Upper lobe of left lung (tissue), 6 donors: ENCODE measurements around the gene FAM53B. TPM values are rescaled to one million over a fixed set of nuclear protein-coding genes. Genes with fewer than 3 reads are reported as not detected.
A peak's percentile ranks its signal among the peaks of the same experiment; 100 is the strongest.

Source experiments
- ATAC-seq, 2 donors: fragments of 200-7000 bp; cut with Tn5 transposase; one replicate each; pipeline ENCODE4 v1.9.1; 2022; ENCODE audit warnings: mild to moderate bottlenecking in 2 of 2, moderate library complexity in 2 of 2; ENCODE audit not compliant: low FRiP score in 2 of 2
- DNase-seq, 2 donors: peaks; one replicate each; pipeline ENCODE4 v3.0.0-alpha.2; 2019 to 2020
- H3K27ac ChIP-seq, 4 donors: fragments of 200-600 bp; sonication (generic); one replicate each; pipeline ENCODE4 v1.5.1; 2016 to 2019
- H3K27me3 ChIP-seq, 4 donors: fragments of 200-600 bp; sonication (generic); one replicate each; pipeline ENCODE4 v1.5.1; 2017 to 2019
- H3K36me3 ChIP-seq, 4 donors: fragments of 200-600 bp; sonication (generic); one replicate each; pipeline ENCODE4 v1.5.1; 2016 to 2019
- H3K4me1 ChIP-seq, 4 donors: fragments of 200-600 bp; sonication (generic); one replicate each; pipeline ENCODE4 v1.5.1; 2018 to 2019
- H3K4me3 ChIP-seq, 4 donors: fragments of 200-600 bp; sonication (generic); one replicate each; pipeline ENCODE4 v1.5.1; 2017 to 2019; ENCODE audit warnings: mild to moderate bottlenecking in 2 of 4, moderate library complexity in 1 of 4
- H3K9me3 ChIP-seq, 4 donors: fragments of 200-600 bp; sonication (generic); one replicate each; pipeline ENCODE4 v1.5.1; 2018 to 2019
- EP300 ChIP-seq, 4 donors: sonication (generic); formaldehyde crosslinking; IDR thresholded peaks; one replicate each; pipeline ENCODE4 v1.5.1; 2017; ENCODE audit warnings: antibody characterized with exemption in 4 of 4, control low read depth in 2 of 4
- POLR2A ChIP-seq, 4 donors: fragments of 450-650 bp; IDR thresholded peaks; one replicate each; pipeline ENCODE4 v1.5.1; 2016 to 2017; ENCODE audit warnings: antibody characterized with exemption in 4 of 4, mild to moderate bottlenecking in 2 of 4
- POLR2AphosphoS5 ChIP-seq, 2 donors: sonication (generic); formaldehyde crosslinking; IDR thresholded peaks; one replicate each; pipeline ENCODE4 v1.5.1; 2017; ENCODE audit warnings: antibody characterized with exemption in 2 of 2
- WGBS, 2 donors: methylation state at CpG; one replicate each; pipeline ENCODE4 v1.1.5; 2017 to 2018; 5-methylcytosine and 5-hydroxymethylcytosine counted together
- total RNA-seq, 6 donors: library from RNA; depleted of rRNA in 4 of 6; stranded (reverse); fragments of >200 nt in 4 of 6; gene quantifications; one replicate each; pipeline versions ENCODE4 v1.1.0 to v1.2.1, GENCODE V29; 2016 to 2021
- TF ChIP-seq, protein P1 (sequence below), 6 experiments: fragments of 450-650 bp in 4 of 6; fragments of 200-600 bp in 2 of 6; sonication (generic) in 2 of 6; IDR thresholded peaks; one replicate each; pipeline ENCODE4 v1.5.1; 2016 to 2019; ENCODE audit warnings: antibody characterized with exemption in 6 of 6
- donor health status: DM: no; HTN: no; CAD: no; lungs with moderate emphysema.
- donor health status: DM: no; HTN: yes; CAD: no; lungs with severe emphysema.

Gene FAM53B
- total RNA-seq, 6 donors from 2014 or later, result 35.8 to 62.5 (median 47.8) TPM

DNA sequence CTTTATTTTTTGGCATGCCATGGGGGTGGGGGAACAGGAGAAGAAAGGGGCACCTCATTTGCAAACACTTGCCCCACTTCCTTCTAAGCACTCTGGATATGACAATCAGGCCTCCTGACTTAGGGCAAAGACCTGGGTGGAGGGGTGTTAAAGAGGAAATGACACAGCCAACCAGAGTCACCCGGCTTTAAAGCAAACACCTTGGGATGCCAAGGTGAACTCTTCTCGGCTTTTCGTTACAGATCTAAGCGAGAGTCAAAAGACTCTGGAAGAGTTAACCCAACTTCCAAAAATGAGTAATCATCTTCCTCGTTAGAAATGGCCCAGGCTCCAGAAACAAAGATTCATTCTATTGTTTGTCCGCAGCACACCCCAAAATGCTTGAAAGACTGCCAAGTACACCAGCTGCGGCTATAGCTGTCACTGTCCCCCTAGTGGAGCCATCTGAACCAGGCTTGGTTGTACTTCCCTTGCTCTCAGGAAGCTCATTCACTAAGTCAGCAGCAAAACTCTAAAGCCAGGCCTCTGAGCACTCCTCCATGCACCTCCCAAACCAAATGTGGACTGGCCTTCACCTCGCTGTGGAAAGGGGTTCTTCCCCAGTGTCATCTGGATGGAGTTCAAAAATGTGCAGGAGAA lies 24.8 kb downstream of the FAM53B start:
- TF ChIP-seq POLR2A (IDR thresholded peaks at IDR 0.05) (no peak), POLR2AphosphoS5 (IDR thresholded peaks at IDR 0.05) (peak in 1 of 2 donors; percentile 56)
- TF ChIP-seq, protein P1, sequence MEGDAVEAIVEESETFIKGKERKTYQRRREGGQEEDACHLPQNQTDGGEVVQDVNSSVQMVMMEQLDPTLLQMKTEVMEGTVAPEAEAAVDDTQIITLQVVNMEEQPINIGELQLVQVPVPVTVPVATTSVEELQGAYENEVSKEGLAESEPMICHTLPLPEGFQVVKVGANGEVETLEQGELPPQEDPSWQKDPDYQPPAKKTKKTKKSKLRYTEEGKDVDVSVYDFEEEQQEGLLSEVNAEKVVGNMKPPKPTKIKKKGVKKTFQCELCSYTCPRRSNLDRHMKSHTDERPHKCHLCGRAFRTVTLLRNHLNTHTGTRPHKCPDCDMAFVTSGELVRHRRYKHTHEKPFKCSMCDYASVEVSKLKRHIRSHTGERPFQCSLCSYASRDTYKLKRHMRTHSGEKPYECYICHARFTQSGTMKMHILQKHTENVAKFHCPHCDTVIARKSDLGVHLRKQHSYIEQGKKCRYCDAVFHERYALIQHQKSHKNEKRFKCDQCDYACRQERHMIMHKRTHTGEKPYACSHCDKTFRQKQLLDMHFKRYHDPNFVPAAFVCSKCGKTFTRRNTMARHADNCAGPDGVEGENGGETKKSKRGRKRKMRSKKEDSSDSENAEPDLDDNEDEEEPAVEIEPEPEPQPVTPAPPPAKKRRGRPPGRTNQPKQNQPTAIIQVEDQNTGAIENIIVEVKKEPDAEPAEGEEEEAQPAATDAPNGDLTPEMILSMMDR (IDR thresholded peaks at IDR 0.05), result peak; percentile 40 to 72 (median 60)
- peak in 1 of 2 donors; percentile 74 for DNase-seq
- ATAC-seq, result peak; percentile 53 to 65
- no peaks in the 10 kb centered on the region for H3K27me3 ChIP-seq
- WGBS, 2 donors, result 16 to 28% methylated on average over 8 of the region's 8 CpGs
- H3K9me3 ChIP-seq, result no peaks in the 10 kb centered on the region
- H3K27ac ChIP-seq, result peak overlapping the region; percentile 69 to 86 (median 75)
- peaks cover 71 to 96% (median 86%) of the 10 kb centered on the region in 4 donors for H3K4me1 ChIP-seq
- no peak overlapping the region for H3K4me3 ChIP-seq
- no peaks in the 10 kb centered on the region for H3K36me3 ChIP-seq

DNA sequence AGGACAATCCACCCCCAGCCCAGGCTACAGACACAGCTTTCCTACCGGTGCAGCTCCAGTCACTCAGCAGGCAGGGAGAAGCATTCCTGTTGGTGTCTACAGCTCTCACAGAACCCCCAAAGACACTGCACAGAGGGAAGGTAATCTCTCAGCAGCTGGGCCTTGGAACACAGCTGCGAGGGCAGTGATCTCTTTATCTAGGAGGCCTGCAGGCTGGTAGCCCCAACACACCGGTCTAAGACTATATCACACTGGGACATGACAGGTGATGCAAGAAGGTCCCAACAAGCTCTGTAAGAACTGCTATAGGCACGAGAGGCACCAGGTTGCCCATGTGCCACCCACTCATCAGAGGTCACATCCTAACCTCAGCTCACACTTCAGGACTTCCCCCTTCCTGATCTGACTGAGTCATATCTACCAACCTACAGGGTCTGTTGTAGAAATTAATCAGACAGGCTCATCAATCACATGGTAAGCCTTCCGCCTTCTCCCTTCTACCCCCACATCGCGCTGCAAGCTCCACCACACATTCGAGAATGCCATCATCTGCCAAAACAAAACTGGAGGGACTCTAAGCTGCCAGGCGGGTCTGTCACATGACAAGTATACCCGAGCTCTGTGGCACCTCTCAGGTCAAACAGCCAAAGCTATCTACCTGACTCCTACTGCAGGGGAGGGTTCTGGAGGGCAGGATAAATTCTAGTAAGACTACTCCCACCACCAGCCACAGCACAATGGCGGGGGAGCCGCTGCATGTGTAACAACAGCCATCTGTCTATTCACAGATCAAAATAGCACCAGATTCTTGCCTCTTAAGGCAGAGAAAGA lies 26.1 kb downstream of the FAM53B start:
- no peak overlapping the region for H3K4me3 ChIP-seq

DNA sequence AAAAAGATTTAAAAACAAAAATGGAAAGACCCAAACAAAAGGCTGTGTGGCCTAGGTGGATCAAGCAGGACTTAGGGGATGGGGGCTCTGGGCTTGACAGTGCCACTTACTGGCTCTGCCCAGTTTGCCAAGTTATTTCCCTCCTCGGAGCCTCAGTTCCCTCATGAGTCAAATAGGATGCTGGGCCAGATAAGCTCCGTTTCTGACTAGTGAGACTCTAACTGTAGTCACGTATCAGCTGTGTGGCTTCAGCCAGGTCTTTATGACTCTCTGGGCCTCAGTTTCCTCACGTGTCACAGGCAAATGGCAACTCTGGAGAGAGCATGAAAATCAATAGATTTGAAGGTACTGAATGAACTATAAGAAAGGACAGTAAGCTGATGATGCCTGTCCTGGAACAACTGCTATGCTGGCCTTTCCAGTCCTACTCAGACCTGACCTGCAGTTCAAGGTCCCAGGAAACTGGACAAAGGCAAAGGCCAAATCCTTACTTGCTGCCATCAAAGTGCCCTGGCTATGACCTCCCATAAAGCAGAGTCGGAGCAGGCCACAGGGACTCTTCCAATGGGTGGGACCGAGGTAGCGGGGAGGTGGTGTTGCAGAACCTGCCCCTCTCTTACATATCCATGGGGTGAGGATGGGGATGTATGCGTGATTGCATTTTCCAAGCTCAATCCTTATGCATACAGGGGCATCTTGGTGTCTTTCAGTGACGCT lies 27.0 kb downstream of the FAM53B start:
- H3K4me1 ChIP-seq, result peaks cover 65 to 91% (median 82%) of the 10 kb centered on the region in 4 donors
- TF ChIP-seq POLR2A (IDR thresholded peaks at IDR 0.05) (no peak), POLR2AphosphoS5 (IDR thresholded peaks at IDR 0.05) (no peak), EP300 (IDR thresholded peaks at IDR 0.05) (no peak)
- TF ChIP-seq, protein P1 (IDR thresholded peaks at IDR 0.05), result no peak
- H3K27me3 ChIP-seq, result no peaks in the 10 kb centered on the region
- 81 to 91% methylated on average over 9 of the region's 9 CpGs for WGBS, 2 donors
- H3K9me3 ChIP-seq, result no peaks in the 10 kb centered on the region
- H3K36me3 ChIP-seq, result no peaks in the 10 kb centered on the region
- no peak for ATAC-seq
- H3K27ac ChIP-seq, result peak overlapping the region in 3 of 4 donors; percentile 75 to 86 (median 75)
- H3K4me3 ChIP-seq, result no peak overlapping the region
- DNase-seq, result no peak

More for the DNA sequence above, 26.1 kb downstream of the FAM53B start:
- WGBS, 2 donors, result 44 to 54% methylated on average over 8 to 12 of the region's 12 CpGs
- Histone ChIP-seq H3K4me1 (peaks cover 71 to 95% (median 85%) of the 10 kb centered on the region in 4 donors), H3K27ac (peak overlapping the region; percentile 69 to 86 (median 75)), H3K9me3 (no peaks in the 10 kb centered on the region), H3K27me3 (no peaks in the 10 kb centered on the region), H3K36me3 (no peaks in the 10 kb centered on the region)
- peak in 1 of 4 donors; percentile 25 for TF ChIP-seq POLR2A (IDR thresholded peaks at IDR 0.05)
- TF ChIP-seq EP300 (IDR thresholded peaks at IDR 0.05), result peak in 1 of 4 donors; percentile 8
- TF ChIP-seq, protein P1 (IDR thresholded peaks at IDR 0.05), result no peak
- peak in 1 of 2 donors; percentile 30 for TF ChIP-seq POLR2AphosphoS5 (IDR thresholded peaks at IDR 0.05)
- DNase-seq, result peak in 1 of 2 donors; percentile 74
- ATAC-seq, result peak; percentile 62 to 63

DNA sequence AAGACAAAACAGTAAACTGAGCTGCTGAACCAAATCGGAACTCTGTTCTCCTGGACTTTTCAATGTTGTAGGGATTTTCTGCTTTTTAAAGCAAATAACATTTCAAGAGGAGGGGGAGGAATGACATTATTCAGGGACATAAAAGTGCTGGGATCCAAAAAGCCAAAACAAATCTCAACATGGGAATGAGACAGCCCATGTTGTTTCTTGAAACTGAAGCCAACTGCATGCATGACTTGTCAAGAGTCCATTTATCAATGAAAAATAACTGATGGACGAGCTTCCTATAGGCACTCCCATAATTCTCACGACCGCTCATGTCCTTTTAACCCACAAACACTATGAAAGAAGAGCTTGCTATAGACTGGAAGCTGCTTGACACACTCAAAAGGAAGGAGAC lies 27.8 kb downstream of the FAM53B start:
- TF ChIP-seq, protein P1 (IDR thresholded peaks at IDR 0.05), result no peak
- TF ChIP-seq POLR2AphosphoS5 (IDR thresholded peaks at IDR 0.05) (no peak), EP300 (IDR thresholded peaks at IDR 0.05) (no peak), POLR2A (IDR thresholded peaks at IDR 0.05) (no peak)
- Histone ChIP-seq H3K27me3 (no peaks in the 10 kb centered on the region), H3K27ac (peak overlapping the region in 1 of 4 donors; percentile 13), H3K36me3 (no peaks in the 10 kb centered on the region), H3K9me3 (no peaks in the 10 kb centered on the region), H3K4me1 (peaks cover 57 to 87% (median 74%) of the 10 kb centered on the region in 4 donors), H3K4me3 (no peak overlapping the region)
- no peak for ATAC-seq
- 79 to 80% methylated on average over 4 of the region's 4 CpGs for WGBS, 2 donors
- no peak for DNase-seq
